HCT116 (cell line): ENCODE data around the gene CD72.

Source experiments
- EZH2phosphoT487 ChIP-seq: fragments of 200-600 bp; IDR thresholded peaks from 2 replicates; pipeline ENCODE4 v1.6.1; 2018; ENCODE audit warnings: antibody characterized with exemption, borderline replicate concordance
- POLR2A ChIP-seq: IDR thresholded peaks from 2 replicates; pipeline ENCODE4 v1.7.0; 2011; ENCODE audit warnings: borderline replicate concordance; ENCODE audit not compliant: insufficient read depth, insufficient read length; ENCODE audit errors: extremely low read depth
- POLR2AphosphoS5 ChIP-seq: IDR thresholded peaks from 2 replicates; pipeline ENCODE4 v1.6.1; 2011; ENCODE audit warnings: mild to moderate bottlenecking, low read depth, low read length, moderate library complexity
- RAD21 ChIP-seq: IDR thresholded peaks from 2 replicates; pipeline ENCODE4 v1.6.1; 2012; ENCODE audit warnings: low read depth, mild to moderate bottlenecking
- SRF ChIP-seq: IDR thresholded peaks from 2 replicates; pipeline ENCODE4 v1.6.1; 2012; ENCODE audit warnings: low read depth
- ZNF274 ChIP-seq: fragments of 200-500 bp; sonication (Bioruptor generic); IDR thresholded peaks from 2 replicates; pipeline ENCODE4 v1.6.1; 2014; ENCODE audit warnings: mild to moderate bottlenecking, low read depth, low read length, inconsistent platforms
- TF ChIP-seq, protein P1 (sequence below), 3 experiments: fragments of 200-600 bp in 1 of 3; sonication (generic) in 1 of 3; IDR thresholded peaks in 2 of 3; conservative IDR thresholded peaks in 1 of 3; 2 replicates each; pipeline ENCODE4 v1.5.1; 2012 to 2017; ENCODE audit warnings: low read depth in 2 of 3, low read length in 2 of 3, antibody characterized with exemption in 1 of 3, borderline replicate concordance in 1 of 3, control low read depth in 1 of 3, mild to moderate bottlenecking in 1 of 3, mixed read lengths in 1 of 3, mixed run types in 1 of 3, moderate library complexity in 1 of 3; ENCODE audit not compliant: insufficient read depth in 1 of 3
- TF ChIP-seq, protein P2 (sequence below): IDR thresholded peaks from 2 replicates; pipeline ENCODE4 v1.6.1; 2012

DNA sequence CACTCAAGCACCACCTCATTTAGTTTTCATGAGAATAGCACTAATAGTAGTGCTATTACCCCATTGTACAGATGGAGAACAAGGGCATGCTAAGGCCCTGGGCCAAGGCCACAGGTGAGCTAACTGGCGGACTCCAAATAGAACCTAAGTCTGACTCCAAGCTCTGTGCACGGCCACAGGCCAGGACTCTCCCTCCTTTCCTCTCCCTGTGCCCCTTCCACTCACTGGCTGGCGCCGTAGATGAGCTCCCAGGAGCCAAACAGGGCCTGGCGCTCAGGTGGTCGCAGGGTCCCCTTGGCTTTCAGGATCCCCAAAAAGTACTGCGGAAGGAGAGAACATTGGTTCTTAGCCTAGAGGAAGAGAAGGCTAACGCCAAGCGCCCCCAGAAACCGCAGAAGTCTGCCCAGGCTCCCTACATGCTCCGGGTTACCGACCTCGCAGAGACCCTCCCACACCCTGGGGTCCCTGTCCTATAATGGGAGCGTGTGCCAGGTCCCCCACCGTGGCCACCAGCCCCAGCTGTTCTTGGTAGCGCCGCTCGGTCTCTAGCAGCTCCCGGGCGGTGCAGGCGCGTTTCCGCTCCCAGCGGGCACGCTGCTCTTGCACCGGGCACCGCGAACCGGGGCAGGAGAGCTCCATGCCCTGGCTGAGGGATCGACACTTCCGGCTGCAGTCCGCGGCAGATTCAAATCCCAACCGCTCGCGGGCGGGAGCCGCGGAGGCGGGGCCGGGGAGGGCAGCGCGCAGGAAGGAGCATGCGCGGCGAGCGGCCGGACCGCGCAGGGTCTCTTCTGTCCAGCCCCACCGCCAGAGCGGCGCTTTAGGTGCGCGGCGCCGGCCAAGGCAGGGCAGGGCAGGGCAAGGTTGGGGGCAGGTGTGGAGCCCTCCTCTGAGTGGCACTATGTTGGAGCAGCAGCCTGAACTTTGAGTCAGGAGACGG is 46.6 kb upstream of the CD72 start, which contains the start of gene ARHGEF39:
- TF ChIP-seq EZH2phosphoT487: no peak
- TF ChIP-seq, protein P1, sequence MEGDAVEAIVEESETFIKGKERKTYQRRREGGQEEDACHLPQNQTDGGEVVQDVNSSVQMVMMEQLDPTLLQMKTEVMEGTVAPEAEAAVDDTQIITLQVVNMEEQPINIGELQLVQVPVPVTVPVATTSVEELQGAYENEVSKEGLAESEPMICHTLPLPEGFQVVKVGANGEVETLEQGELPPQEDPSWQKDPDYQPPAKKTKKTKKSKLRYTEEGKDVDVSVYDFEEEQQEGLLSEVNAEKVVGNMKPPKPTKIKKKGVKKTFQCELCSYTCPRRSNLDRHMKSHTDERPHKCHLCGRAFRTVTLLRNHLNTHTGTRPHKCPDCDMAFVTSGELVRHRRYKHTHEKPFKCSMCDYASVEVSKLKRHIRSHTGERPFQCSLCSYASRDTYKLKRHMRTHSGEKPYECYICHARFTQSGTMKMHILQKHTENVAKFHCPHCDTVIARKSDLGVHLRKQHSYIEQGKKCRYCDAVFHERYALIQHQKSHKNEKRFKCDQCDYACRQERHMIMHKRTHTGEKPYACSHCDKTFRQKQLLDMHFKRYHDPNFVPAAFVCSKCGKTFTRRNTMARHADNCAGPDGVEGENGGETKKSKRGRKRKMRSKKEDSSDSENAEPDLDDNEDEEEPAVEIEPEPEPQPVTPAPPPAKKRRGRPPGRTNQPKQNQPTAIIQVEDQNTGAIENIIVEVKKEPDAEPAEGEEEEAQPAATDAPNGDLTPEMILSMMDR (IDR thresholded peaks at IDR 0.05 in 2 of 3, conservative IDR thresholded peaks at IDR 0.05 in 1 of 3; ENCODE audit: borderline replicate concordance in 1 of 3, insufficient read depth in 1 of 3, low read depth in 2 of 3, low read length in 2 of 3): peak in 1 of 3 experiments; percentile 30; a peak in 1 of 6 replicates
- peak; percentile 84 for TF ChIP-seq POLR2AphosphoS5
- TF ChIP-seq, protein P2, sequence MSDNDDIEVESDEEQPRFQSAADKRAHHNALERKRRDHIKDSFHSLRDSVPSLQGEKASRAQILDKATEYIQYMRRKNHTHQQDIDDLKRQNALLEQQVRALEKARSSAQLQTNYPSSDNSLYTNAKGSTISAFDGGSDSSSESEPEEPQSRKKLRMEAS: no peak
- TF ChIP-seq ZNF274: no peak
- TF ChIP-seq SRF: no peak
- no peak for TF ChIP-seq RAD21
- peak; percentile 87 for TF ChIP-seq POLR2A
